ENCODE data around the gene GALNT13. TPM values are rescaled to one million over a fixed set of nuclear protein-coding genes. Genes with fewer than 3 reads are reported as not detected.

The GALNT13 gene
- total RNA-seq, 1 experiment from 2014 or later, result not detected

DNA sequence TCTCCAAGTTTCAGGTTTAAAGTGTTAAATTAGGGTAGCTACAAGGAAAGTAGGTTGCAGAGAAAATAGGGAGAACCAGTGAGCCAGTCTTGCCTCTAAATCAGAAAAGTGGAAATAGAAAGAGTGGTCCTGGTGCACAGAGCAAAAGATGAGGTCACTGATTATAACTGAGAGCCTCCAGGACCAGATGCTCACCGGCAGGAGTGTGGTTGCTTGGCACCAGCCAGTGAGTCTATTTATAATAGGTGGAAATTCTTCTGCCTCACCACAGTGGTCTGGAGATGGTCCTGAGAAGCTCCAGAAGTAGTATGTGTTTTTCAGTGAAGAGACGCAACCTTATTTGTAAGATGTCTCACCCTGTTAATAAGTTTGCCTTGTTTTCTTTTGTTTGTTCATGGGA lies 452.9 kb downstream of the GALNT13 start:
- ChIA-PET POLR2A (no interaction called here), CTCF (no interaction called here)
- H3K4me1 Mint-ChIP-seq (ENCODE audit: low read depth, unreplicated experiment), result no peaks in the 10 kb centered on the region
- no TSS peak for BruUV-seq (replicated peaks)
- no peak overlapping the region for H3K27ac Mint-ChIP-seq (ENCODE audit: unreplicated experiment)
- H3K36me3 Mint-ChIP-seq (ENCODE audit: insufficient read depth, unreplicated experiment), result no peaks in the 10 kb centered on the region
- no peak overlapping the region for H3K4me3 Mint-ChIP-seq (ENCODE audit: unreplicated experiment)
- Histone ChIP-seq H3K27me3 (replicated peaks; ENCODE audit: control insufficient read depth, insufficient read depth, low read length) (no peaks in the 10 kb centered on the region), H3K4me1 (no peaks in the 10 kb centered on the region), H3K9me3 (no peaks in the 10 kb centered on the region), H3K36me3 (ENCODE audit: control insufficient read depth, insufficient read depth, low read length) (no peaks in the 10 kb centered on the region), H3K4me3 (ENCODE audit: low read depth, low read length) (no peak overlapping the region)
- no peaks in the 10 kb centered on the region for H3K9me3 Mint-ChIP-seq (ENCODE audit: unreplicated experiment)
- TF ChIP-seq, protein P1, sequence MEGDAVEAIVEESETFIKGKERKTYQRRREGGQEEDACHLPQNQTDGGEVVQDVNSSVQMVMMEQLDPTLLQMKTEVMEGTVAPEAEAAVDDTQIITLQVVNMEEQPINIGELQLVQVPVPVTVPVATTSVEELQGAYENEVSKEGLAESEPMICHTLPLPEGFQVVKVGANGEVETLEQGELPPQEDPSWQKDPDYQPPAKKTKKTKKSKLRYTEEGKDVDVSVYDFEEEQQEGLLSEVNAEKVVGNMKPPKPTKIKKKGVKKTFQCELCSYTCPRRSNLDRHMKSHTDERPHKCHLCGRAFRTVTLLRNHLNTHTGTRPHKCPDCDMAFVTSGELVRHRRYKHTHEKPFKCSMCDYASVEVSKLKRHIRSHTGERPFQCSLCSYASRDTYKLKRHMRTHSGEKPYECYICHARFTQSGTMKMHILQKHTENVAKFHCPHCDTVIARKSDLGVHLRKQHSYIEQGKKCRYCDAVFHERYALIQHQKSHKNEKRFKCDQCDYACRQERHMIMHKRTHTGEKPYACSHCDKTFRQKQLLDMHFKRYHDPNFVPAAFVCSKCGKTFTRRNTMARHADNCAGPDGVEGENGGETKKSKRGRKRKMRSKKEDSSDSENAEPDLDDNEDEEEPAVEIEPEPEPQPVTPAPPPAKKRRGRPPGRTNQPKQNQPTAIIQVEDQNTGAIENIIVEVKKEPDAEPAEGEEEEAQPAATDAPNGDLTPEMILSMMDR (IDR thresholded peaks at IDR 0.05; ENCODE audit: insufficient read depth in 1 of 2, low read depth in 1 of 2, low read length in 1 of 2, severe bottlenecking in 1 of 2, unreplicated experiment in 1 of 2), result no peak
- H3K27me3 Mint-ChIP-seq (ENCODE audit: insufficient read depth, unreplicated experiment), result no peaks in the 10 kb centered on the region
- no peak for DNase-seq
- intact Hi-C loops (cut with micrococcal nuclease; ENCODE audit: unreplicated experiment), result no loop called here

DNA sequence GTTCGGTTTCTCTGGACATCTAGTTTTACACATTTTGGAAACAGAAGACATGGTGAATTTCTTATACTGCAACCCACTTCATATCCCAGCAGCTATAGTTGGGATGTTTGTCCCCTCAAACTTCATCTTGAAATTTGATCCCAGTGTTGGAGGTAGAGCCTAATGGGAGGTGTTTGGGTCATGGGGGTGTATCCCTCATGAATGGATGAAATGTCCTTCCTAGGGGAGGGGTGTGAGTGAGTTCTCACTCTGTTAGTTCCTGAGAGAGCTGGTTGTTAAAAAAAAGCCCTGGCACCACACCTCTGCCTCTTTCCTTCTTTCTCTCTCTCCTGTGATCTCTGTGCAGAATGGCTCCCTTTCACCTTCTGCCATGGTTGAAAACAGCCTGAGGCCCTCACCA lies 457.8 kb downstream of the GALNT13 start:
- Mint-ChIP-seq H3K4me3 (ENCODE audit: unreplicated experiment) (no peak overlapping the region), H3K27ac (ENCODE audit: unreplicated experiment) (no peak overlapping the region), H3K9me3 (ENCODE audit: unreplicated experiment) (no peaks in the 10 kb centered on the region), H3K4me1 (ENCODE audit: low read depth, unreplicated experiment) (no peaks in the 10 kb centered on the region), H3K36me3 (ENCODE audit: insufficient read depth, unreplicated experiment) (no peaks in the 10 kb centered on the region), H3K27me3 (ENCODE audit: insufficient read depth, unreplicated experiment) (no peaks in the 10 kb centered on the region)
- intact Hi-C loops (cut with micrococcal nuclease; ENCODE audit: unreplicated experiment), result no loop called here
- ChIA-PET CTCF (no interaction called here), POLR2A (no interaction called here)
- Histone ChIP-seq H3K4me1 (no peaks in the 10 kb centered on the region), H3K36me3 (ENCODE audit: control insufficient read depth, insufficient read depth, low read length) (no peaks in the 10 kb centered on the region), H3K4me3 (ENCODE audit: low read depth, low read length) (no peak overlapping the region), H3K27me3 (replicated peaks; ENCODE audit: control insufficient read depth, insufficient read depth, low read length) (no peaks in the 10 kb centered on the region), H3K9me3 (no peaks in the 10 kb centered on the region)
- TF ChIP-seq, protein P1 (IDR thresholded peaks at IDR 0.05; ENCODE audit: insufficient read depth in 1 of 2, low read depth in 1 of 2, low read length in 1 of 2, severe bottlenecking in 1 of 2, unreplicated experiment in 1 of 2), result no peak
- no TSS peak for BruUV-seq (replicated peaks)
- DNase-seq, result no peak

DNA sequence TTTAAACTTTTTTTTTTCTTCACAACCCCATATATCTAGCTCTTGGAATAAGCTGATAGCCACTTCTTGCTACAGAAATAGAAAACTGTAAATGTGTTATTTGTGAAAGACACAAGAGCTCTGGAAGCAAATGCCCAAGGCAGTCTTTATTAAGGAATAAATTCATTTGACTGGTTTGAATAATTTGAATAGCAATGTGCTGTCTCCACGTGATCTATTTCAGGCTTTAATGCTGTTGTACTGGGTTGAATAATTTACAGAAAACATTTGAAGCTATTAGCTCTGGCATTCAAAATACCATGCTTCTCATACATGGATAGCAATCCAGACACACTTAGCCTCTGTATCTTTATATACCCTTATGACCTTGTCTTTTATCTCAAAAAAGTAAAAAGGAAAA lies 460.1 kb downstream of the GALNT13 start:
- Mint-ChIP-seq H3K9me3 (ENCODE audit: unreplicated experiment) (no peaks in the 10 kb centered on the region), H3K27ac (ENCODE audit: unreplicated experiment) (no peak overlapping the region), H3K4me1 (ENCODE audit: low read depth, unreplicated experiment) (no peaks in the 10 kb centered on the region), H3K4me3 (ENCODE audit: unreplicated experiment) (no peak overlapping the region), H3K27me3 (ENCODE audit: insufficient read depth, unreplicated experiment) (no peaks in the 10 kb centered on the region), H3K36me3 (ENCODE audit: insufficient read depth, unreplicated experiment) (no peaks in the 10 kb centered on the region)
- ChIA-PET CTCF (no interaction called here), POLR2A (no interaction called here)
- no peak for DNase-seq
- no TSS peak for BruUV-seq (replicated peaks)
- no peaks in the 10 kb centered on the region for H3K4me1 ChIP-seq
- H3K36me3 ChIP-seq (ENCODE audit: control insufficient read depth, insufficient read depth, low read length), result no peaks in the 10 kb centered on the region
- no peaks in the 10 kb centered on the region for H3K27me3 ChIP-seq (replicated peaks; ENCODE audit: control insufficient read depth, insufficient read depth, low read length)
- no peak overlapping the region for H3K4me3 ChIP-seq (ENCODE audit: low read depth, low read length)
- TF ChIP-seq, protein P1 (IDR thresholded peaks at IDR 0.05; ENCODE audit: insufficient read depth in 1 of 2, low read depth in 1 of 2, low read length in 1 of 2, severe bottlenecking in 1 of 2, unreplicated experiment in 1 of 2), result no peak
- no peaks in the 10 kb centered on the region for H3K9me3 ChIP-seq
- intact Hi-C loops (cut with micrococcal nuclease; ENCODE audit: unreplicated experiment), result no loop called here

Data from Caco-2 (cell line).